Parathyroid adenoma (tissue), 2 donors: ENCODE results near the gene C1QTNF12.

Experiments
- H2AFZ ChIP-seq: fragments of 300-600 bp; sonication (generic); one replicate; pipeline ENCODE4 v1.7.0; 2017; ENCODE audit warnings: antibody characterized with exemption, mild to moderate bottlenecking
- H3K27ac ChIP-seq: fragments of 300-600 bp; sonication (generic); one replicate; pipeline ENCODE4 v1.7.0; 2017
- H3K27me3 ChIP-seq: fragments of 300-600 bp; sonication (generic); one replicate; pipeline ENCODE4 v1.7.0; 2017; ENCODE audit warnings: low read length; ENCODE audit not compliant: control insufficient read depth, insufficient read depth
- H3K36me3 ChIP-seq: fragments of 300-600 bp; sonication (generic); one replicate; pipeline ENCODE4 v1.7.0; 2017; ENCODE audit warnings: low read length; ENCODE audit not compliant: control insufficient read depth, insufficient read depth
- H3K4me1 ChIP-seq: fragments of 300-600 bp; sonication (generic); one replicate; pipeline ENCODE4 v1.7.0; 2017; ENCODE audit warnings: control low read depth
- H3K4me2 ChIP-seq: fragments of 300-600 bp; sonication (generic); one replicate; pipeline ENCODE4 v1.7.0; 2017; ENCODE audit warnings: low read length
- H3K4me3 ChIP-seq: fragments of 300-600 bp; sonication (generic); one replicate; pipeline ENCODE4 v1.7.0; 2017; ENCODE audit warnings: low read depth, low read length
- H3K79me2 ChIP-seq: fragments of 300-600 bp; sonication (generic); one replicate; pipeline ENCODE4 v1.7.0; 2017; ENCODE audit warnings: control low read depth
- H3K9ac ChIP-seq: fragments of 300-600 bp; sonication (generic); one replicate; pipeline ENCODE4 v1.7.0; 2017; ENCODE audit warnings: mild to moderate bottlenecking
- H3K9me3 ChIP-seq: fragments of 300-600 bp; sonication (generic); one replicate; pipeline ENCODE4 v1.7.0; 2017; ENCODE audit warnings: low read length; ENCODE audit not compliant: control insufficient read depth
- CTCF ChIP-seq: fragments of 300-600 bp; sonication (generic); IDR thresholded peaks from one replicate; pipeline ENCODE4 v1.7.0; 2017; ENCODE audit warnings: antibody characterized with exemption, mild to moderate bottlenecking
- donor health status: primary hyperparathyroidism.

The C1QTNF12 gene

GRCh38 chr1:1194723-1195122 is 51.8 kb downstream of the C1QTNF12 start:
- H3K36me3 ChIP-seq, result no peaks in the 10 kb centered on the region
- no peak overlapping the region for H3K27ac ChIP-seq
- TF ChIP-seq CTCF, result no peak
- no peaks in the 10 kb centered on the region for H3K27me3 ChIP-seq
- no peak overlapping the region for H2AFZ ChIP-seq
- no peaks in the 10 kb centered on the region for H3K9me3 ChIP-seq
- no peak overlapping the region for H3K4me3 ChIP-seq
- no peak overlapping the region for H3K4me2 ChIP-seq
- H3K79me2 ChIP-seq, result no peaks in the 10 kb centered on the region
- H3K4me1 ChIP-seq, result no peaks in the 10 kb centered on the region
- no peak overlapping the region for H3K9ac ChIP-seq
